GM19035 (cell line): ENCODE data around the gene DENND1C.

ENCODE experiments used
- ATAC-seq: cut with Tn5 transposase; IDR thresholded peaks from one replicate; pipeline ENCODE4 v1.9.1; 2021; ENCODE audit not compliant: unreplicated experiment

The DENND1C gene, protein sequence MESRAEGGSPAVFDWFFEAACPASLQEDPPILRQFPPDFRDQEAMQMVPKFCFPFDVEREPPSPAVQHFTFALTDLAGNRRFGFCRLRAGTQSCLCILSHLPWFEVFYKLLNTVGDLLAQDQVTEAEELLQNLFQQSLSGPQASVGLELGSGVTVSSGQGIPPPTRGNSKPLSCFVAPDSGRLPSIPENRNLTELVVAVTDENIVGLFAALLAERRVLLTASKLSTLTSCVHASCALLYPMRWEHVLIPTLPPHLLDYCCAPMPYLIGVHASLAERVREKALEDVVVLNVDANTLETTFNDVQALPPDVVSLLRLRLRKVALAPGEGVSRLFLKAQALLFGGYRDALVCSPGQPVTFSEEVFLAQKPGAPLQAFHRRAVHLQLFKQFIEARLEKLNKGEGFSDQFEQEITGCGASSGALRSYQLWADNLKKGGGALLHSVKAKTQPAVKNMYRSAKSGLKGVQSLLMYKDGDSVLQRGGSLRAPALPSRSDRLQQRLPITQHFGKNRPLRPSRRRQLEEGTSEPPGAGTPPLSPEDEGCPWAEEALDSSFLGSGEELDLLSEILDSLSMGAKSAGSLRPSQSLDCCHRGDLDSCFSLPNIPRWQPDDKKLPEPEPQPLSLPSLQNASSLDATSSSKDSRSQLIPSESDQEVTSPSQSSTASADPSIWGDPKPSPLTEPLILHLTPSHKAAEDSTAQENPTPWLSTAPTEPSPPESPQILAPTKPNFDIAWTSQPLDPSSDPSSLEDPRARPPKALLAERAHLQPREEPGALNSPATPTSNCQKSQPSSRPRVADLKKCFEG

DNA sequence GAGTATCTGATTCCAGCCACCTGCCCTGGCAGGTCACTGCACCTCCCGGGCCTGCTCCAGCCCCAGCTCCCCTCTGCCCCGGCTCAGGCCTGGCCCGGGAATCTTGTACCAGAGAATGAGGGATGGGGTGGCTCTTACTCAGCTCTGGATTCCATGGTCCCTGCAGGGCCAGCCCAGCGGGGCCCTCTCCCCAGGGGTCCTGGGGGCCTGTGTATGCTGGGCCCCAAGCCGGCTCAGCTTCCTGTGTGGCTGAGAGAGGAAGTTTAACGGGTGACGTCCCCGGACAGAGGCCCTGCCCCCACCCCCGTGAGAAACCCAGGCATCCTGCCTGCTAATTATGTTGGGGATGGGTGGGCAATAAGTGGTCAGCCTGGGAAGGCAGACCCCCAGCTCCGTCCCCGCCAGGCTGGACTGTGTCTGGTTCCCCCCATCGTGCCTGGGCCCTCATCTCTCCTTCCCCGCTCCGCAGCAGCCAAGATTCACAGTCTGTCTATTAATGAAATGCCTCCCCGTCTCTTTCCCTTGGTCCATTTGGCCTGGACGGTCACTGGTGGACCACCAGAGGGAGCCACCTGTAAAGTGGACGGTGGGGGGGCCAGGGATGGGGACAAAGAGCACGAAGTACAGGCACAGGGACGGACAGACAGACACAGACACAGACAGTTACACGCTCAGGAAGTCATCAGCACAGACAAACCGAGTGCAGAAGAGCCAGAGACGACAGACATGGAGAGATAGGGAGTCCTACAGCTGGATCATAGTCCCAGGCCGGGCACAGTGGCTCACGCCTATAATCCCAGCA lies at the start of gene DENND1C:
Gene DENND1C, minus strand, starts transcription at position 247 of the 802 bp plus-strand sequence. Its CDS starts 92 bp downstream, at position 155.
- peak; percentile 67 for ATAC-seq

DNA sequence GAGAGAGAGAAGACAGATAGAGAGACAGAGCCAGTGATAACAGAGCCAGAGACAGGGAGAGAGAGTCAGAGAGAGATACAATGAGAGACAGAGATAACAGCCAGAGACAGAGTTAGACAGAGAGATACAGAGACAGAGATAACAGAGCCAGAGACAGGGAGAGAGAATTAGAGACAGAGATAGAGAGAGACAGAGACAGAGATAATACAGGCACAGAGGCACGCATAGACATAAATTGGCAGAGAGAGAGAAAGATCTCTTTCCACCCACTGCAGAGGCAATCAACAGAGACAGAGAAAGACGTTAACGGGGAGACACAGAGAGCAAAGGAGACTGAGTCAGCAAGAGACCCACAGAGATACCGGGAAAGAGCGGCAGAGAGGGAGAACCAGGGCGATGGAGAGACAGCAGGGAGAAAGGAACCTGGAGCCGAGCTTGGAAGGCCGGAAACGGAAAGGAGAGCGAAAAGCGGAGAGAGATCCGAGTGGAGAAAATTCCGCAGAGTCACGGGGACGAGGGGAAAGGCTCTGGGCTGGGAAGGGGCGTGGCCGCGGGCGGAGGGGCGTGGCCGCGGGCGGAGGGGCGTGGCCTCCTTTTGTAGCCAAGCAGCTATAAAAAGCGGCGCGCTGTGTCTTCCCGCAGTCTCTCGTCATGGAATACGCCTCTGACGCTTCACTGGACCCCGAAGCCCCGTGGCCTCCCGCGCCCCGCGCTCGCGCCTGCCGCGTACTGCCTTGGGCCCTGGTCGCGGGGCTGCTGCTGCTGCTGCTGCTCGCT lies 49.0 kb upstream of the DENND1C start, which contains the start of gene TNFSF9:
Gene TNFSF9, plus strand, starts transcription at position 641 of the 777 bp plus-strand sequence. Its CDS starts 11 bp downstream, at position 652.
- peak; percentile 38 for ATAC-seq

DNA sequence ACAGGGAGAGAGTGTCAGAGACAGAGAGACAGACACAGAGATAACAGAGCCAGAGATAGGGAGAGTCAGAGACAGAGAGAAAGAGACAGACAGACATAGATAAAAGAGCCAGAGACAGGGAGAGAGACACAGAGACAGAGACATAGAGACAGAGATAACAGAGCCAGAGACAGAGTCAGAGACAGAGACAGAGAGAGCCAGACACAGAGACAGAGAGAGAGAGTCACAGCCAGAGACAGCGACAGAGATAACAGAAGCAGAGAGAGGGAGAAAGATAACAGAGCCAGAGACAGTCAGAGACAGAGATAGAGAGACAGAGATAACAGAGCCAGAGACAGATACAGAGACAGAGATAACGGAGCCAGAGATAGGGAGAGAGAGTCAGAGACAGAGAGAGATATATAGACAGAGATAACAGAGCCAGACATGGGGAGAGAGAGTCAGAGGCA lies 48.4 kb upstream of the DENND1C start:
- no peak for ATAC-seq

DNA sequence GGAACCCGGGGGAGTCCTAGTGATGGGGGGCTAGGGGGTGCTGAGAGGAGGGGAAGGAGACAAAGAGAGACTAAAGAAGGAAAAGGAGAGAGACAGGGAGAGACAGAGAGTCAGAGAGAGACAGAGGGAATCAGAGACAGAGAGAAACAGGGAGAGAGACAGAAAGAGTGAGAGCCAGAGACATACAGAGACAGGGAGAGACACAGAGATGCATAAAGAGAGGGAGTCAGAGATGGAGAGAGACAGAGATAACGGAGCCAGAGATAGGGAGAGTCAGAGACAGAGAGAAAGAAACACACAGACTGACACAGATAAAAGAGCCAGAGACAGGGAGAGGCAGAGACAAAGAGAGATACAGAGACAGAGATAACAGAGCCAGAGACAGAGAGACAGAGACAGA lies 47.8 kb upstream of the DENND1C start:
- no peak for ATAC-seq

DNA sequence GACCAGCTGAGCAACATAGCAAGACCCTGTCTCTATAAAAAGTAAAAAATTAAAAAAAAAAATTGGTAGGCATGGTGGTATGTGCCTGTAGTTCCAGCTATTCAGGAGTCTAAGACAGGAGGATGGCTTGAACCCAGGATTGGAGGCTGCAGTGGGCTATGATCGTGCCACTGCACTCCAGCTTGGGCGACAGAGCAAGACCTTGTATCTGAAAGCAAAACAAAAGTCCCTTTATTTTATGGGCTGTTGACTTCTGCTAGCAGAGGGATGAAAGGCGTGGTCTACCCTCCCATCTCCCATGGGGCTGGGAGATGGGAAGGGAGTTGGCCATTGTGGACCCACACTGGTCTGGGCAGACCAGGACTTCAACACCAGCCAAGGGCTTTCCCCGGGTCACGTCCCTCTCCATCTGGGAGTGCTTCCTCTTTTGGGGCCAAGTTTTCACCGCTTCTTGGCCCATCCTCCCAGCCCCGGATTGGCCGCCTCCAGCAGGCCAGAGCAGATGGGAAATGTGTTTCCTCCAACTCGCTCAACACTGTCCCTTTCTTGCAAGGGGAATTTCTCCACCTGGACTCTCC lies 47.0 kb upstream of the DENND1C start:
- ATAC-seq, result no peak

DNA sequence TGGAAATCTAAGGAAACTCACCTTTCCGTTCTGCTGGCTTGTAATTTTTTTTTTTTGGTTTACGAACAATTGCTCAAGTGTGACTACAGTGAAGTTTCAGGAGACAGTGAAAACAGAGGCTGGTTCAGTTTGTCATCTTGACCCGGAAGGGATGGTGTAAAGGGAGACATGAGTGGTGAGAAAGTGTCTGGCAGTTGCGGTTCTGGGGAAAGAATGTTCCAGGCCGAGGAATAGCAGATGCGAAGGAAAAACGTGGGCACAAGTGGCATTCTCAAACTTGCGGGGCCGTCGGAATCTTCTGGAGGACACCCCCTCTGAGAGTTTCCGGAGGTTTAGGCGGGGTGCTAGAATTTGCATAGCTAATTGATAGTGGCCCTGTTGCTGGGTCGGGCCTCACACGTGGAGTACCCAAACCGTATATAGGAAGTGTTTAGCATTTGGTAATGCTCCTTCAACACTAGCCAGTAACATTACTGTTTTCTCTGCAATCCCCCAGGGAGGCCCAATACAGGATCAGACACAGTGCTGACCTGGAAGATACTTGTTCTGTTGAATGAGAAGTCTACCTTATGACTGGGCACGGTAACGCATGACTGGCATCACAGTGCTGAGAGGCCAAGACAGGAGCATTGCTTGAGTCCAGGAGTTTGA lies 46.4 kb upstream of the DENND1C start:
- peak; percentile 48 for ATAC-seq

DNA sequence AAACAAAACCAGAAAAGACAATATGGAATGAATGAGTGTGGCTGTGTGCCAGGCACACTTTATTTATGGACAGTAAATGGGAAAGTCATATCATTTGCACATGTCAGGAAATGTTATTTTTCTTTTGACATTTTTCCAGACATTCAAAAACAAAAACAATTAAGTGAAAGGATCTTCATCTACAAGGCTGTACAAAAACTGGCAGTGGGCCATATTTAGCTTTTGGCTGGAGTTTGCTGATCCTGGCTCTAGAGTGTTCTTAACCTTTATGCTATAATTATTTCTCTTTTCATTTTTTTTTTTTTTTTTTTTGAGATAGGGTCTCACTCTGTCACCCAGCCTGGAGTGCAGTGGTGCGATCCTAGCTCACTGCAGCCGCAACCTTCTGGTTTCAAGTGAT lies 42.7 kb upstream of the DENND1C start:
- ATAC-seq, result no peak

DNA sequence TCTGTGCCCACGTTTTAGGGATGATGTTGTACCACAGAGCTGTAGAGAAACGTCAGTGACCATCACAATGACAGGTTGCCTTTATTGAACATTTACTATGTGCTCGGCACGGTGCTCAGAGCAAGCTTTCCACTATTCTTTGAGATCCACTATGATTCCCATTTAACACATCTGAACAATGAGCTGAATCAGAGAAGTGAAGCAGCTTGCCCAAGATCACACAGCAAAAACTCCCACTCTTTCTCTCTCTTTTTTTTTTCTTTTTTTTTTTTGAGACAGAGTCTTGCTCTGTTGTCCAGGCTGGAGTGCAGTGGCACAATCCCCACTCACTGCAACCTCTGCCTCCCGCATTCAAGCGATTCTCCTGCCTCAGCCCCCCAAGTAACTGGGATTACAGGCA lies 41.1 kb upstream of the DENND1C start:
- ATAC-seq, result no peak

DNA sequence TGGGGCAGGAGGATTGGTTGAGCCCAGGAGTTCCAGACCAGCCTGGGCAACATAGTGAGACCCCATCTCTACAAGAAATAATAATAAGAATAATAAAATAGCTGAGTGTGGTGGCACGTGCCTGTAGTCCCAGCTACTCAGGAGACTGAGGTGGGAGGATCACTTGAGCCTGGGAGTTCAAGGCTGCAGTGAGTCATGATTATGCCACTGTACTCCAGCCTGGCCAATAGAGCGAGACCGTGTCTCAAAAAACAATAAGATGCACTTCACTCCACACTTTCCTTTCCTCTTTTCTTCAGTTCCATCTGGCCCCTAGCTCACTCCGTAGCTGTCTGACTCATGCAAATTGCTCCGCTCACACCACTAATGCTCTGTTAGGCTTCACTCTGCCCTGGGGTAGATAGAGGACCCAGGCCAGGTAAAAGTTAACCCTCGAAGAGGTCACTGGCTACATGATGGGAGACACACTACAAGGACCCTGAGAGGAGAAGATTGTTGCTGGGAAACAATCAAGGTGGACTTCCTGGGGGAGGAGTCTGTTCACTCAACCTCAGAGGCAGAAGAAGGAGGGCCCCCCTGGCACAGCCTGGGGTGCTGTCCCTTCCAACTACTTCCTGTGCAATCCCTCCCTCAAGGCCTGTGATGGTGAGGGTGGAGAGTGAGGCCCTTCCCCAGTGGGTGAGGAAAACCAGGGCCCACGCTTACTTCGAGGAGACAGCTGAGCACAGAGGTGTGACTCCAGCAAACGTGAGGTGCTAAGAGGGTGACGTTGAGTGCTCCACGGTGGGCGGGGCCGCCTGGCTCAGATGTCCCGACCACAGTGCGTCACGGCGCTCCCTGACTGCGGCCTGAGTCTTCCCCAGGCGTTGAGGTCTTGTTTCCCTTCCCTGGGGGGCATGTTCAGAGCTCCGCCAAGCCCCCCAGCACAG lies 40.4 kb upstream of the DENND1C start:
- ATAC-seq, result peak; percentile 46

DNA sequence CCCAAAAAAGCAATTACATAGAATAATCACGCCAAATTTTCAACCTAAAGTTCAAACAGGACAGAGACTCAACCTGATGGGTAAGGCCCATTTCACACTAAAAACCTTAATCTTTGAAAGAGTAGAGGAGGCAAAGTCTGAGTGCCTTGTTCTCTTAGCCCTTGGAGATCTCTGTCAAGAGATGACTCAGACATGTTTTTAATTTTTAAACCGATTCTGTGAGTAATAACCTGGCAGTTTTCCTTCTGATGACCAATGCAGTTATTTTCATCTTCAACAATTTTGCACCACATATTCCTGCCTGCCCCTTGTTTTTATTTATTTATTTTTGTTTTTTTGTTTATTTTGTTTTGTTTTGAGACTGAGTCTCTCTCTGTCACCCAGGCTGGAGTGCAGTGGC lies 37.7 kb upstream of the DENND1C start:
- no peak for ATAC-seq

DNA sequence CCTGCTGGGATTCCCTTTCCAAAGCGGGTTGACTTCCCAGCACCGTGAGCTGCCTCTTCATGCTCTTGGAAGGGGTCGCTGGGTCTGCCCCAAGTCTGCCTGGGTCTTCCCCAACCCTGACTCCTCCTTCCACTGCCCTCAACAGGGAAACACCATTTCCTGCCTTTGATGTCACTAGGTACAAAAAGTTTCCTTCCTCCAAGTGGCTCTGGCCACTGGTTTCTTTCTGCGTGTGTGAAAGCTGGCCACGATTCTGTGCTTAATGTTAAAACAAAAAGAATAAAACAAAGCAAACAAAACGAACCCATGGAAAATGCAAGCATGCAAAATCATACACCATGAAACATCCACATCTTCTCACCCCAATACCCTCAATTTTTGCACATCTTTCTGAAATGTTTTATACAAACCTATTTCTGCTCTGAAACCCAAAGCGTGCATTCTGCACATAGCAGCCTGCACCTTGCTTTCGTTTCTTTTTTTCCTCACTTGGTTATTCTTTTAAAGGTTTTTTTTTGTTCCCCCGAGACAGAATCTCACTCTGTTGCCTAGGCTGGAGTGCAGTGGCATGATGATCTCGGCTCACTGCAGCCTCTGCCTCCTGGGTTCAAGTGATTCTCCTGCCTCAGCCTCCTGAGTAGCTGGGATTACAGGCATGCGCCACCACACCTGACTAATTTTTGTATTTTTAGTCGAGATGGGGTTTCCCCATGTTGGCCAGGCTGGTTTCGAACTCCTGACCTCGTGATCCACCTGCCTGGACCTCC lies 36.7 kb upstream of the DENND1C start:
- ATAC-seq, result no peak

DNA sequence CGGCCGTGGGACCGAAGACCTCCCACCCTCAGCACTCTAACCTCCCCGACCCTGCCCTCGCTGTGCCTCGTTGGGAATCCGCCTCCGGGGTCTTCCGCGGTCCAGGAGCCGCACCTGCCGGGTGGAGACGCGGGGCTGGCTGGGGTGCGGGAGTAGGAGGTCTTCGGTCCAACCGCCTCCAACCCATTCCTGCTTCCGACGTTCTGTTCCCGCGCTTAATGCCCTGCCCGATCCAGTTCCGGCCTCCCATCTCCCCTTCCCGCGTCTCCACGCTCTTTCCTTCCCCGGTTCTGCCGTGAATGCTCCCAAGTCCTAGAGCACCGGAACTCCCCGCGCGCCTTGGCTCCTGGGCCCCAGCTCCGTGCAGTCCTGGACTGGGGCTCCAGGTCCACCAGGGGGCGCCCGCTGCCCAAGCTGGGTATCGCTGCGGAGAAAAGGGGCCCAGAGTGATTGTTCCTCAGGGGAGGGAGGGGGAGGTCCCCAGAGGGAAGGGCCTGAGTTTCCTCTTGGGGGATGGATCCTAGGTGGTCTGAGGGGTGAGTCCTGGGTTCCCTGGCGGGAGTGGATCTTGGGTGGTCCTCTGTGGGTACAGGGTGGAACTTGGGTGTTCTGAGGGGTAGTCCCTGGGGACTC lies 35.2 kb upstream of the DENND1C start:
- ATAC-seq, result peak; percentile 49

DNA sequence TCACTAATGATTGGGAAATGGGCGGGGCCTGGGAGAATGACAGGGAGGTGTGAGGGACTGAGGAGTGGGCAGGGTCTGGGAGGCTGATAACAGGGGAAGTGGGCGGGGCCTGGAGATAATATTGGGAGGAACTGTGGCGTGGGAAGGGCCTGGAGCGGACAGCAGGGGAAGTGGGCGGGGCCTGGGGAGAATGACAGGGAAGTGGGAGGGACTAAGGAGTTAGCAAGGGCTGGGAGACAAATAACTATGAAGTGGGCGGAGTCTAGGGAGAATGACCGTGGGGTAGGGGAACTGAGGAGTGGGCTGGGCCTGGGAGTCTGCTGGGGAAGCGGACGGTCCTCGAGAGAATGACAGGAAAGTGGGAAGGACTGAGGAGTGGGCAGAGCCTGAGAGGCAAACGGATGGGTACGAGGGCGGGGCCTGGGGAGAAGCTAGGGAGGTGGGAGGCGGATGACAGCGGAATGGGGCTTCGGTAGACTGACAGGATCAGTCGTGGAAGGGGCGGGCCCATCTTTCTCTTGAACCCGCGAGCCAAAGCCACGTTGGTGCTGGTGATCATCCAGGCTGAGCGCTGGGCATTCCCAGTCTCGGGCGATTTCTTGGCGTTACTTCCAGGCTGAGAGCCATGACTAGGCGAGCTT lies 34.6 kb upstream of the DENND1C start:
- peak; percentile 24 for ATAC-seq

DNA sequence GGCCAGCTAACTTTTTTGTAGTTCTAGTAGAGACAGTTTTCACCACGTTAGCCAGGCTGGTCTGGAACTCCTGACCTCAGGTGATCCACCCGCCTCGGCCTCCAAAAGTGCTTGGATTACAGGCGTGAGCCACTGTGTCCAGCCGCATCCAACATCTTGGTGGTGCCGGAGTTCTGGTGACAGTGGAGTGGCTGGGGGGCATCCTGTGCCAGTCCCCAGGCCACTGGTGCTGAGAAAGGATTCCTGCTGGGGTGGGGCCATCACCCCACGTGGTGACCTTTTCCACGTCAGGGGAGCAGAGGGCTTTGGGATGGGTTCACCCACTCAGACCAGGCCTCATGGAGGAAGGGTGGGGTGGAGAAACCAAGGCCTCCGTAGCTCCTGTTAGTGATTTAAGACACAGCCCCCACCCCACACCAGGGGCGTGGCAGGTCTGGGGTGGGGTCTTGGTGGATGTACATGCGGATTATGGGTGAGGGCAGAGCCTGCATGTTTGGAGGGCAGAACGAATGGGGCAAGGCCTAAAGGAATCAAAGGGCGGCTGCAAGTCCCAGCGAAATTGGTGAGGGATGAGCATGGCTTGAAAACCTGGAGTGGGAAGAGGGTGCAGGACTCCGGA lies 33.4 kb upstream of the DENND1C start:
- no peak for ATAC-seq

DNA sequence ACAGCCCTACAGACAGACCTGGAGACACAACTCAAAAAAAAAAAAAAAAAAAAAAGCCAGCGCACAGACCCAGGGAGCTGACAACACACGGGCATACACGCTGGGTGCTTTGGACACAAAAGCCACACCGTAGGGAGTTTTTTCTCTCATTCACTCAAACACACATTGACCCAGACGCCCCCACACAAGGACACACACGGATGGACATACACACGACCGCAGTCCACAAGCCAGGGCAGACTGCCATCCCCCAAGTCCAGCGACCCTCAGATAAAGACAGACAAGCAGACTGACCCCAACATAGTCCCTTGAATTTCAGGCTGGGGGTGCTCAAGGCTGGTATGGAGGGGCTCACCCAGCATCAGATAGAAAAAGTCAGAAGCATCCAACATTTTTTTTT lies 32.5 kb upstream of the DENND1C start:
- ATAC-seq, result no peak

DNA sequence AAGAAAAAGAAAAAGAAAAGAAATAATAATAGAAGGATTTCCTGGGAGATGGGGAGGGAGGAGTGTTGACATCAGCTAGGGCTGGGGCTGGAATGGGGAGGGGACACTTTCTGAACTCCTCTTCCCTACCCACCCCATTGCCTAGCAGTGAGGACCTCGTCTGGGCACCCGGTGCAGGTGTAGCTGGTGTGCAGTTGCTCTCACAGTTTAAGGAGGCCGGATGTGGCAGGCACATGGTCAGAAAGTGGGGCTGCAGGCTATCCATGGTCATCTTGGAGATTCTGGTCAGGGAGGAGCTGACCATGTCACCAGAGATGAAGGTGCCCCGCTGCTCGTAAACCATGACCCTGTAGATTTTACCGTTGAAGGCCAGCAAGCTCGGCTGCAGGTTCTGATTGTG lies 29.0 kb upstream of the DENND1C start:
- ATAC-seq, result no peak
